Stromal cell of bone marrow (primary cell): ENCODE data around the gene LRCH4.
"Not testable (repeated sequence)": the region's sequence is repeated elsewhere in the genome, so short reads cannot be mapped to it uniquely, and the experiment has no call there.

Experiments
- DNase-seq: peaks from one replicate; pipeline ENCODE4 v3.0.0-alpha.2; 2012; ENCODE audit warnings: low read depth

Gene LRCH4

GRCh38 chr7:100567751-100568175 is 18.2 kb downstream of the LRCH4 start:
- no peak for DNase-seq

- DNase-seq, result no peak
Measured at GRCh38 chr7:100567031-100567730, 18.7 kb downstream of the LRCH4 start.

GRCh38 chr7:100566018-100566531 is 19.9 kb downstream of the LRCH4 start:
- no peak for DNase-seq

- DNase-seq, result no peak
Measured at GRCh38 chr7:100565133-100565571, 20.8 kb downstream of the LRCH4 start.

GRCh38 chr7:100564405-100564804 is 21.5 kb downstream of the LRCH4 start:
- DNase-seq, result not testable (repeated sequence)

- no peak for DNase-seq
Measured at GRCh38 chr7:100563809-100564400, 22.0 kb downstream of the LRCH4 start.

GRCh38 chr7:100563100-100563564 is 22.8 kb downstream of the LRCH4 start:
- DNase-seq, result no peak

GRCh38 chr7:100562195-100563099 is 23.5 kb downstream of the LRCH4 start:
- DNase-seq, result no peak

- no peak for DNase-seq
Measured at GRCh38 chr7:100561491-100562194, 24.3 kb downstream of the LRCH4 start.

GRCh38 chr7:100559127-100559526 is 26.8 kb downstream of the LRCH4 start:
- DNase-seq, result no peak

GRCh38 chr7:100556541-100556940 is 29.4 kb downstream of the LRCH4 start:
- peak; percentile 80 for DNase-seq

GRCh38 chr7:100555701-100556100 is 30.2 kb downstream of the LRCH4 start:
- no peak for DNase-seq

GRCh38 chr7:100553032-100553431 is 32.9 kb downstream of the LRCH4 start:
- DNase-seq, result no peak

GRCh38 chr7:100552532-100552931 is 33.4 kb downstream of the LRCH4 start:
- no peak for DNase-seq

GRCh38 chr7:100548446-100548845 is 37.5 kb downstream of the LRCH4 start:
- DNase-seq, result not testable (repeated sequence)

- no peak for DNase-seq
Measured at GRCh38 chr7:100547872-100548271, 38.1 kb downstream of the LRCH4 start.

- DNase-seq, result no peak
Measured at GRCh38 chr7:100546926-100547800, 38.8 kb downstream of the LRCH4 start.

GRCh38 chr7:100546129-100546925 is 39.6 kb downstream of the LRCH4 start:
- DNase-seq, result no peak

- peak; percentile 86 for DNase-seq
Measured at GRCh38 chr7:100545360-100546128, 40.4 kb downstream of the LRCH4 start.
